HepG2 (cell line): Measurements from ENCODE around the gene KIRREL3. TPM values are rescaled to one million over a fixed set of nuclear protein-coding genes. Genes with fewer than 3 reads are reported as not detected.

Source experiments
- ATAC-seq: fragments of 200-7000 bp; cut with Tn5 transposase; 3 replicates; pipeline ENCODE4 v1.9.1; 2020; ENCODE audit warnings: mild to moderate bottlenecking, moderate library complexity
- BruUV-seq: library from RNA; stranded (reverse); fragments of 400-500 nt; replicated peaks from 2 replicates; lab custom pipeline; 2021; lab: Mats Ljungman, UMichigan
- CTCF ChIA-PET: fragments of 300-600 bp; formaldehyde crosslinking; extraction: SDS; loops from one replicate; lab custom pipeline; 2021; ENCODE audit warnings: low total read pairs, inconsistent platforms, low intra/inter-chr PET ratio; lab: Yijun Ruan, JAX
- POLR2A ChIA-PET: fragments of 350-600 bp; sonication (Branson Sonifier 250); formaldehyde crosslinking; loops from one replicate; lab custom pipeline; 2020; ENCODE audit warnings: antibody characterized with exemption, inconsistent platforms; lab: Yijun Ruan, JAX
- DNase-seq: peaks from one replicate; pipeline ENCODE4 v3.0.0-alpha.2; 2015; ENCODE audit warnings: low spot score
- FAIRE-seq: peaks from 3 replicates; lab custom pipeline; 2011; peaks lifted over from hg19 to GRCh38; lab: Jason Lieb, UNC
- H2AFZ ChIP-seq: one replicate; pipeline ENCODE4 v1.6.1; 2011; ENCODE audit warnings: low read length, inconsistent platforms
- H3K27ac ChIP-seq: fragments of 300-600 bp; 3 replicates; pipeline ENCODE4 v1.8.0; 2011; ENCODE audit warnings: mixed run types, mild to moderate bottlenecking, mixed read lengths, low read length, inconsistent platforms; ENCODE audit not compliant: insufficient read depth; ENCODE audit errors: extremely low read length
- H3K27me3 ChIP-seq, 2 experiments: fragments of 200-600 bp in 1 of 2; 2 replicates in 1 of 2; 3 replicates in 1 of 2; pipeline versions ENCODE4 v1.6.0 to v1.8.0; 2011; ENCODE audit warnings: low read length in 2 of 2, mild to moderate bottlenecking in 2 of 2, moderate library complexity in 2 of 2, inconsistent platforms in 1 of 2; ENCODE audit not compliant: insufficient read depth in 2 of 2, control insufficient read depth in 1 of 2
- H3K36me3 ChIP-seq, 2 experiments: fragments of 200-600 bp in 1 of 2; replicated peaks in 1 of 2; 2 replicates in 1 of 2; 3 replicates in 1 of 2; pipeline versions ENCODE4 v1.5.1 to v1.8.0; 2011; ENCODE audit warnings: low read length in 2 of 2, inconsistent platforms in 1 of 2; ENCODE audit not compliant: insufficient read depth in 2 of 2, control insufficient read depth in 1 of 2
- H3K4me1 ChIP-seq: 2 replicates; pipeline ENCODE4 v1.5.1; 2012; ENCODE audit warnings: low read length, inconsistent platforms; ENCODE audit not compliant: insufficient read depth
- H3K4me2 ChIP-seq: 2 replicates; pipeline ENCODE4 v1.6.0; 2011; ENCODE audit warnings: low read depth, low read length, inconsistent platforms
- H3K4me3 ChIP-seq, 3 experiments: fragments of 200-600 bp in 1 of 3; sonication (generic), shearing (Covaris generic) in 1 of 3; replicated peaks in 1 of 3; 2 replicates each; pipeline ENCODE4 v1.5.1; 2011 to 2016; ENCODE audit warnings: low read length in 3 of 3, inconsistent platforms in 2 of 3, low read depth in 2 of 3, mild to moderate bottlenecking in 2 of 3, control low read depth in 1 of 3, mixed read lengths in 1 of 3; ENCODE audit not compliant: insufficient read depth in 1 of 3
- H3K79me2 ChIP-seq: one replicate; pipeline ENCODE4 v1.6.1; 2011; ENCODE audit warnings: low read length, inconsistent platforms; ENCODE audit not compliant: insufficient read depth
- H3K9ac ChIP-seq: 2 replicates; pipeline ENCODE4 v1.6.0; 2011; ENCODE audit warnings: mild to moderate bottlenecking, low read depth, low read length, inconsistent platforms; ENCODE audit not compliant: insufficient read depth
- H3K9me3 ChIP-seq: 2 replicates; pipeline ENCODE4 v1.5.1; 2012; ENCODE audit warnings: mild to moderate bottlenecking, low read length
- H4K20me1 ChIP-seq: 2 replicates; pipeline ENCODE4 v1.6.0; 2011; ENCODE audit warnings: inconsistent platforms, mild to moderate bottlenecking, low read length, moderate library complexity; ENCODE audit not compliant: insufficient read depth
- DNMT3B ChIP-seq: conservative IDR thresholded peaks from 2 replicates; pipeline ENCODE4 v1.6.1; 2016; ENCODE audit warnings: missing biosample characterization, control low read depth
- ELF1 ChIP-seq: sonication (generic); formaldehyde crosslinking; IDR thresholded peaks from 2 replicates; pipeline ENCODE4 v1.4.0; 2020; ENCODE audit warnings: missing genetic modification reagents
- HNF1B ChIP-seq: sonication (generic); formaldehyde crosslinking; IDR thresholded peaks from 2 replicates; pipeline ENCODE4 v1.5.1; 2020; ENCODE audit warnings: mild to moderate bottlenecking, moderate library complexity, missing genetic modification reagents
- MTA1 ChIP-seq: sonication (generic); formaldehyde crosslinking; IDR thresholded peaks from 2 replicates; pipeline ENCODE4 v1.4.0; 2020; ENCODE audit warnings: missing genetic modification reagents, mild to moderate bottlenecking, borderline replicate concordance
- NR3C1 ChIP-seq: sonication (generic); formaldehyde crosslinking; IDR thresholded peaks from 2 replicates; pipeline ENCODE4 v1.4.0; 2020; ENCODE audit warnings: missing genetic modification reagents
- POGK ChIP-seq: sonication (generic); formaldehyde crosslinking; conservative IDR thresholded peaks from 2 replicates; pipeline ENCODE4 v1.8.0; 2022; ENCODE audit warnings: mild to moderate bottlenecking, moderate library complexity, missing genetic modification reagents
- RFXANK ChIP-seq: IDR thresholded peaks from 2 replicates; pipeline ENCODE4 v1.6.1; 2016
- SP1 ChIP-seq, 2 experiments: fragments of 450-650 bp in 1 of 2; sonication (generic) in 1 of 2; formaldehyde crosslinking in 1 of 2; IDR thresholded peaks; 2 replicates each; pipeline versions ENCODE4 v1.4.0 to v1.6.1; 2016 to 2020; ENCODE audit warnings: missing genetic modification reagents in 1 of 2
- SPEN ChIP-seq: sonication (generic); formaldehyde crosslinking; IDR thresholded peaks from 2 replicates; pipeline ENCODE4 v1.5.1; 2020; ENCODE audit warnings: low read depth, mild to moderate bottlenecking, missing genetic modification reagents
- TRIM24 ChIP-seq: sonication (generic); formaldehyde crosslinking; IDR thresholded peaks from 2 replicates; pipeline ENCODE4 v1.8.0; 2022; ENCODE audit warnings: mild to moderate bottlenecking, missing genetic modification reagents
- YEATS4 ChIP-seq: sonication (generic); formaldehyde crosslinking; IDR thresholded peaks from 2 replicates; pipeline ENCODE4 v1.4.0; 2020; ENCODE audit warnings: missing genetic modification reagents, borderline replicate concordance
- ZBTB38 ChIP-seq: sonication (generic); formaldehyde crosslinking; IDR thresholded peaks from 2 replicates; pipeline ENCODE4 v1.5.1; 2020; ENCODE audit warnings: mild to moderate bottlenecking, missing genetic modification reagents
- ZFP36 ChIP-seq: fragments of 150-350 bp; IDR thresholded peaks from 2 replicates; pipeline ENCODE4 v1.6.1; 2018; ENCODE audit warnings: borderline replicate concordance, low read length, low read depth; ENCODE audit not compliant: partially characterized antibody
- ZNF224 ChIP-seq: sonication (generic); formaldehyde crosslinking; IDR thresholded peaks from 2 replicates; pipeline ENCODE4 v1.5.0; 2020; ENCODE audit warnings: mild to moderate bottlenecking, missing genetic modification reagents
- ZNF441 ChIP-seq: sonication (generic); formaldehyde crosslinking; IDR thresholded peaks from 2 replicates; pipeline ENCODE4 v1.7.0; 2021; ENCODE audit warnings: missing genetic modification reagents, borderline replicate concordance
- ZNF563 ChIP-seq: sonication (generic); formaldehyde crosslinking; IDR thresholded peaks from 2 replicates; pipeline ENCODE4 v1.8.0; 2022; ENCODE audit warnings: mild to moderate bottlenecking, moderate library complexity, missing genetic modification reagents
- ZNF740 ChIP-seq: sonication (generic); formaldehyde crosslinking; IDR thresholded peaks from 2 replicates; pipeline ENCODE4 v1.4.0; 2020; ENCODE audit warnings: missing genetic modification reagents
- ZNF772 ChIP-seq: sonication (generic); formaldehyde crosslinking; IDR thresholded peaks from 2 replicates; pipeline ENCODE4 v1.5.0; 2020; ENCODE audit warnings: mild to moderate bottlenecking, missing genetic modification reagents
- WGBS: methylation state at CpG from one replicate; pipeline ENCODE4 v1.1.6; 2017; ENCODE audit warnings: low lambda C conversion rate; 5-methylcytosine and 5-hydroxymethylcytosine counted together
- in situ Hi-C: cut with HindIII; loops from 2 replicates; pipeline ENCODE4 v1.10.0; 2017; ENCODE audit warnings: low pct_unique_long_range_greater_than_20kb; ENCODE audit not compliant: extremely low pct_ligation_motif_present
- intact Hi-C: fragments of 100-400 bp; cut with micrococcal nuclease; formaldehyde crosslinking; loops from one replicate; pipeline ENCODE4 v1.10.0; 2022; ENCODE audit not compliant: unreplicated experiment
- polyA plus RNA-seq, 8 experiments: library from polyadenylated mRNA; depleted of rRNA in 3 of 8; stranded (reverse) in 7 of 8; unstranded in 1 of 8; fragments of >200 nt; fragmentation: Illumina TruSeq in 4 of 8; extraction: Trizol in 4 of 8; gene quantifications; 2 replicates each; pipeline versions ENCODE4 v1.2.1 to v1.2.3, GENCODE V29; 2011 to 2016; ENCODE audit warnings: low read depth in 4 of 8, missing spikeins in 1 of 8, mixed read lengths in 1 of 8; ENCODE audit not compliant: insufficient read depth in 1 of 8
- total RNA-seq, 5 experiments: library from RNA; depleted of rRNA; stranded (reverse); fragments of >200 nt; fragmentation: Illumina TruSeq; extraction: Trizol; gene quantifications; 2 replicates each; pipeline ENCODE4 v1.2.3, GENCODE V29; 2016; ENCODE audit warnings: low read depth in 1 of 5

Gene KIRREL3
- total and polyA plus RNA-seq, 2 of the 13 experiments (the other 11 are each of a cell fraction or from before 2014, with no cell fraction given), result not detected

DNA sequence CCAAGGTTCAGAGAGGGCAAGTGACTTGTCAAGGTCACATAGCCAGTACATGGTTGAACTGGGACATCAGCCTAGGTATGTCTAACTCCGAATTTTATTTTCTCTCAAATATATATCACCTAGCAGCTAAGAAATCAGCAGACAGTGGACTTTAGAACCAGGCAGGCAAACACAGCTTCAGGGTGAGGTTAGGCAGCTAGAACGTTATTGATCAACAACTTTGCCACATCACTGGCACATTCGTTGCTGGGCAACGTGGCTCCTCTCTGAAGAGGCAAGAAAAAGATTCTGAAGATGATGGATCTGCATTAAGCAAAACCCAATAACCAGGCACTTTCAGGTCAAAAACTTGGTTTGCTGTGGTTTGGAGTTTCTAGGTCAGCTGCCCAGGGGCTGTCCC is 258.0 kb downstream of the KIRREL3 start:
- Histone ChIP-seq H3K9me3 (no peaks in the 10 kb centered on the region), H4K20me1 (no peaks in the 10 kb centered on the region), H3K4me3 (no peak overlapping the region), H3K36me3 (no peaks in the 10 kb centered on the region), H3K27ac (no peak overlapping the region), H3K27me3 (peaks cover 2 to 9% of the 10 kb centered on the region in 2 experiments; a peak in 3 of 5 replicates), H3K9ac (no peak overlapping the region), H2AFZ (no peak overlapping the region), H3K4me1 (no peaks in the 10 kb centered on the region), H3K4me2 (no peak overlapping the region), H3K79me2 (no peaks in the 10 kb centered on the region)
- WGBS, result 0% methylated on average over 4 of the region's 4 CpGs
- ChIA-PET POLR2A (no interaction called here), CTCF (no interaction called here)
- ATAC-seq (no peak), DNase-seq (no peak), FAIRE-seq (no peak)
- intact Hi-C loops, result no loop called here
- BruUV-seq, result no TSS peak
- in situ Hi-C loops, result no loop called here
- TF ChIP-seq ZBTB38 (CRISPR knock-in tag) (no peak), ELF1 (no peak), MTA1 (CRISPR knock-in tag) (no peak), RFXANK (no peak), ZNF224 (no peak), TRIM24 (CRISPR knock-in tag) (no peak)

GRCh38 chr11:126740846-126741245 is 259.7 kb downstream of the KIRREL3 start:
- ChIA-PET POLR2A (no interaction called here), CTCF (no interaction called here)
- FAIRE-seq, result no peak
- no peaks in the 10 kb centered on the region for H3K9me3 ChIP-seq
- no peak overlapping the region for H3K4me2 ChIP-seq
- H3K36me3 ChIP-seq, result no peaks in the 10 kb centered on the region
- H3K79me2 ChIP-seq, result no peaks in the 10 kb centered on the region
- no TSS peak for BruUV-seq
- no peaks in the 10 kb centered on the region for H3K4me1 ChIP-seq
- in situ Hi-C loops (no loop called here), intact Hi-C loops (no loop called here)
- no peak overlapping the region for H3K4me3 ChIP-seq
- peaks cover 2 to 14% of the 10 kb centered on the region in 2 experiments; a peak in 3 of 5 replicates for H3K27me3 ChIP-seq
- no peak for ATAC-seq
- no peak overlapping the region for H3K9ac ChIP-seq
- WGBS, result 0% methylated on average over 1 of the region's 1 CpG
- H4K20me1 ChIP-seq, result no peaks in the 10 kb centered on the region
- no peak for DNase-seq
- H3K27ac ChIP-seq, result no peak overlapping the region
- H2AFZ ChIP-seq, result no peak overlapping the region
- no peak for TF ChIP-seq ZNF772
- TF ChIP-seq DNMT3B, result no peak
- TF ChIP-seq POGK (CRISPR knock-in tag), result no peak
- TF ChIP-seq SP1 (IDR thresholded peaks at IDR 0.05), result no peak
- TF ChIP-seq SP1 (CRISPR knock-in tag; IDR thresholded peaks at IDR 0.05), result no peak
- no peak for TF ChIP-seq ZNF441 (CRISPR knock-in tag)
- TF ChIP-seq SPEN (CRISPR knock-in tag), result no peak
- no peak for TF ChIP-seq YEATS4 (CRISPR knock-in tag)
- TF ChIP-seq ZNF740, result no peak
- TF ChIP-seq ZNF563, result no peak
- TF ChIP-seq NR3C1 (CRISPR knock-in tag), result no peak
- no peak for TF ChIP-seq ZFP36
- no peak for TF ChIP-seq HNF1B (CRISPR knock-in tag)
